ENCODE measurements around the gene NELFCD.

The NELFCD gene

GRCh38 chr20:58994390-58995159 lies 13.5 kb downstream of the NELFCD start:
- no peak for DNase-seq (ENCODE audit: low read depth, low spot score)

- no peak for DNase-seq (ENCODE audit: low read depth, low spot score)
Observed at GRCh38 chr20:58995461-58996225, 14.6 kb downstream of the NELFCD start.

GRCh38 chr20:58996226-58996611 lies 15.2 kb downstream of the NELFCD start:
- no peak for DNase-seq (ENCODE audit: low read depth, low spot score)

GRCh38 chr20:58997141-58997770 lies 16.2 kb downstream of the NELFCD start:
- DNase-seq (ENCODE audit: low read depth, low spot score), result no peak

GRCh38 chr20:58998656-58999055 lies 17.6 kb downstream of the NELFCD start:
- DNase-seq (ENCODE audit: low read depth, low spot score), result no peak

GRCh38 chr20:59000326-59000725 lies 19.3 kb downstream of the NELFCD start:
- DNase-seq (ENCODE audit: low read depth, low spot score), result no peak

- DNase-seq (ENCODE audit: low read depth, low spot score), result no peak
Observed at GRCh38 chr20:59001068-59001448, 20.0 kb downstream of the NELFCD start.

- DNase-seq (ENCODE audit: low read depth, low spot score), result no peak
Observed at GRCh38 chr20:59001449-59002171, 20.6 kb downstream of the NELFCD start.

- no peak for DNase-seq (ENCODE audit: low read depth, low spot score)
Observed at GRCh38 chr20:59002388-59002787, 21.3 kb downstream of the NELFCD start.

GRCh38 chr20:59002874-59003399 lies 21.9 kb downstream of the NELFCD start:
- DNase-seq (ENCODE audit: low read depth, low spot score), result no peak

GRCh38 chr20:59003836-59004492 lies 22.9 kb downstream of the NELFCD start:
- DNase-seq (ENCODE audit: low read depth, low spot score), result no peak

GRCh38 chr20:59004493-59004762 lies 23.4 kb downstream of the NELFCD start:
- DNase-seq (ENCODE audit: low read depth, low spot score), result no peak

- peak; percentile 48 for DNase-seq (ENCODE audit: low read depth, low spot score)
Observed at GRCh38 chr20:59004763-59005522, 23.9 kb downstream of the NELFCD start.

GRCh38 chr20:59005523-59006166 lies 24.6 kb downstream of the NELFCD start:
- no peak for DNase-seq (ENCODE audit: low read depth, low spot score)

GRCh38 chr20:59006167-59006863 lies 25.3 kb downstream of the NELFCD start:
- DNase-seq (ENCODE audit: low read depth, low spot score), result no peak

- DNase-seq (ENCODE audit: low read depth, low spot score), result peak; percentile 62
Observed at GRCh38 chr20:59006864-59007664, 26.0 kb downstream of the NELFCD start, which contains the start of gene CTSZ. Gene CTSZ (minus strand): TSS chr20:59007254. CDS start chr20:59007128, 126 bp downstream.

GRCh38 chr20:59007665-59008511 lies 26.8 kb downstream of the NELFCD start:
- DNase-seq (ENCODE audit: low read depth, low spot score), result no peak
